H9 (cell line): Measurements from ENCODE around the gene MRPS35. TPM values are rescaled to one million over a fixed set of nuclear protein-coding genes. Genes with fewer than 3 reads are reported as not detected.

Source experiments
- DNase-seq: peaks from one replicate; pipeline ENCODE4 v3.0.0-alpha.2; 2017
- H2AFZ ChIP-seq: one replicate; pipeline ENCODE4 v1.6.1; 2013; ENCODE audit warnings: mild to moderate bottlenecking, low read length, control low read depth, moderate library complexity
- H2AK5ac ChIP-seq: 2 replicates; pipeline ENCODE4 v1.6.1; 2013; ENCODE audit warnings: low read length, control low read depth, mixed read lengths; ENCODE audit not compliant: insufficient read length
- H2BK120ac ChIP-seq: one replicate; pipeline ENCODE4 v1.6.1; 2013; ENCODE audit warnings: low read depth, mild to moderate bottlenecking, low read length, control low read depth, inconsistent platforms; ENCODE audit not compliant: poor library complexity, severe bottlenecking
- H2BK12ac ChIP-seq: 2 replicates; pipeline ENCODE4 v1.6.1; 2013; ENCODE audit warnings: low read length, control low read depth, mixed read lengths, low read depth; ENCODE audit not compliant: insufficient read length
- H2BK15ac ChIP-seq: 2 replicates; pipeline ENCODE4 v1.6.1; 2013; ENCODE audit warnings: low read depth, low read length, control low read depth
- H2BK20ac ChIP-seq: one replicate; pipeline ENCODE4 v1.6.1; 2013; ENCODE audit warnings: low read depth, mild to moderate bottlenecking, low read length, control low read depth, inconsistent platforms; ENCODE audit not compliant: poor library complexity, severe bottlenecking
- H2BK5ac ChIP-seq: 2 replicates; pipeline ENCODE4 v1.6.1; 2013; ENCODE audit warnings: low read length, control low read depth, mixed read lengths; ENCODE audit not compliant: insufficient read length
- H3K14ac ChIP-seq: 2 replicates; pipeline ENCODE4 v1.6.1; 2013; ENCODE audit warnings: low read length, control low read depth; ENCODE audit not compliant: insufficient read depth
- H3K18ac ChIP-seq: 2 replicates; pipeline ENCODE4 v1.6.1; 2013; ENCODE audit warnings: low read depth, mild to moderate bottlenecking, mixed read lengths, low read length, control low read depth; ENCODE audit not compliant: insufficient read length
- H3K23ac ChIP-seq: 2 replicates; pipeline ENCODE4 v1.6.1; 2013; ENCODE audit warnings: low read length, control low read depth, mixed read lengths, low read depth; ENCODE audit not compliant: insufficient read length
- H3K23me2 ChIP-seq: 2 replicates; pipeline ENCODE4 v1.6.1; 2013; ENCODE audit warnings: low read depth, mild to moderate bottlenecking, mixed read lengths, low read length, control low read depth; ENCODE audit not compliant: insufficient read length, poor library complexity, severe bottlenecking
- H3K27ac ChIP-seq: 2 replicates; pipeline ENCODE4 v1.5.1; 2013; ENCODE audit warnings: low read length, control low read depth, mixed read lengths, low read depth; ENCODE audit not compliant: insufficient read length
- H3K27me3 ChIP-seq: 2 replicates; pipeline ENCODE4 v1.6.1; 2013; ENCODE audit warnings: low read length, control low read depth, inconsistent platforms; ENCODE audit not compliant: insufficient read depth
- H3K4ac ChIP-seq: 2 replicates; pipeline ENCODE4 v1.6.1; 2013; ENCODE audit warnings: low read depth, mild to moderate bottlenecking, control low read depth, inconsistent platforms, low read length, moderate library complexity
- H3K4me1 ChIP-seq: 2 replicates; pipeline ENCODE4 v1.6.1; 2013; ENCODE audit warnings: low read length, control low read depth, inconsistent platforms; ENCODE audit not compliant: insufficient read depth
- H3K4me2 ChIP-seq: 2 replicates; pipeline ENCODE4 v1.6.1; 2013; ENCODE audit warnings: low read length, control low read depth, mixed read lengths; ENCODE audit not compliant: insufficient read length, insufficient read depth
- H3K56ac ChIP-seq: 2 replicates; pipeline ENCODE4 v1.6.1; 2013; ENCODE audit warnings: low read depth, mild to moderate bottlenecking, mixed read lengths, low read length, control low read depth; ENCODE audit not compliant: insufficient read length
- H3K79me1 ChIP-seq: 2 replicates; pipeline ENCODE4 v1.6.1; 2013; ENCODE audit warnings: low read depth, mild to moderate bottlenecking, moderate library complexity, low read length, control low read depth, inconsistent platforms; ENCODE audit not compliant: insufficient read depth, poor library complexity, severe bottlenecking
- H3K79me2 ChIP-seq: 2 replicates; pipeline ENCODE4 v1.6.1; 2013; ENCODE audit warnings: low read length, control low read depth, inconsistent platforms; ENCODE audit not compliant: insufficient read depth
- H3K9ac ChIP-seq: 2 replicates; pipeline ENCODE4 v1.6.1; 2013; ENCODE audit warnings: low read length, control low read depth, mixed read lengths; ENCODE audit not compliant: insufficient read length; ENCODE audit errors: extremely low read depth
- H3K9me3 ChIP-seq: one replicate; pipeline ENCODE4 v1.6.1; 2013; ENCODE audit warnings: low read depth, low read length, inconsistent platforms; ENCODE audit not compliant: control insufficient read depth
- H3T11ph ChIP-seq: one replicate; pipeline ENCODE4 v1.6.1; 2013; ENCODE audit warnings: mild to moderate bottlenecking, low read length, control low read depth, inconsistent platforms
- H4K20me1 ChIP-seq: one replicate; pipeline ENCODE4 v1.6.1; 2013; ENCODE audit not compliant: control insufficient read depth, insufficient read length, insufficient read depth
- H4K5ac ChIP-seq: 2 replicates; pipeline ENCODE4 v1.6.1; 2013; ENCODE audit warnings: low read depth, mild to moderate bottlenecking, mixed read lengths, low read length, control low read depth; ENCODE audit not compliant: insufficient read length
- H4K8ac ChIP-seq: replicated peaks from 2 replicates; pipeline ENCODE4 v1.6.1; 2013; ENCODE audit warnings: low read length, control low read depth, mixed read lengths, low read depth; ENCODE audit not compliant: insufficient read length
- H4K91ac ChIP-seq: 2 replicates; pipeline ENCODE4 v1.6.1; 2013; ENCODE audit warnings: low read depth, mild to moderate bottlenecking, moderate library complexity, mixed read lengths, low read length, control low read depth; ENCODE audit not compliant: insufficient read length
- H3K27ac Mint-ChIP-seq, 3 experiments: 2 replicates in 2 of 3; 3 replicates in 1 of 3; pipeline ENCODE4 v1.8.0; 2020 to 2021; ENCODE audit warnings: mixed read lengths in 3 of 3, mild to moderate bottlenecking in 1 of 3, moderate library complexity in 1 of 3
- H3K27me3 Mint-ChIP-seq: 2 replicates; pipeline ENCODE4 v1.8.0; 2021; ENCODE audit warnings: low read depth, mild to moderate bottlenecking, moderate library complexity, mixed read lengths
- H3K36me3 Mint-ChIP-seq, 3 experiments: 2 replicates in 2 of 3; 3 replicates in 1 of 3; pipeline ENCODE4 v1.8.0; 2020 to 2021; ENCODE audit warnings: low read depth in 3 of 3, mixed read lengths in 3 of 3; ENCODE audit not compliant: insufficient read depth in 1 of 3
- H3K4me1 Mint-ChIP-seq, 2 experiments: 2 replicates each; pipeline ENCODE4 v1.8.0; 2020; ENCODE audit warnings: mixed read lengths in 2 of 2
- H3K4me3 Mint-ChIP-seq, 2 experiments: 2 replicates in 1 of 2; 3 replicates in 1 of 2; pipeline ENCODE4 v1.8.0; 2020 to 2021; ENCODE audit warnings: mild to moderate bottlenecking in 2 of 2, mixed read lengths in 2 of 2, moderate library complexity in 1 of 2
- H3K9me3 Mint-ChIP-seq, 2 experiments: 2 replicates in 1 of 2; 3 replicates in 1 of 2; pipeline ENCODE4 v1.8.0; 2020; ENCODE audit warnings: mild to moderate bottlenecking in 2 of 2, mixed read lengths in 2 of 2, moderate library complexity in 1 of 2
- WGBS: extraction: QIAGEN DNeasy Blood & Tissue Kit; methylation state at CpG from one replicate; pipeline ENCODE4 v1.1.7; 2013; ENCODE audit warnings: missing lambda C conversion rate, low lambda C conversion rate, mixed read lengths; ENCODE audit not compliant: insufficient read length; ENCODE audit errors: extremely low coverage; 5-methylcytosine and 5-hydroxymethylcytosine counted together
- total RNA-seq: library from RNA; stranded (reverse); gene quantifications from 2 replicates; pipeline ENCODE4 v1.2.1, GENCODE V29; 2021
- TF ChIP-seq, protein P1 (sequence below): fragments of 200-600 bp; sonication (generic); conservative IDR thresholded peaks from 3 replicates; pipeline ENCODE4 v1.8.0; 2021; ENCODE audit warnings: antibody characterized with exemption, mild to moderate bottlenecking

Gene MRPS35
- total RNA-seq, 1 experiment from 2014 or later, result 45.4 TPM

DNA sequence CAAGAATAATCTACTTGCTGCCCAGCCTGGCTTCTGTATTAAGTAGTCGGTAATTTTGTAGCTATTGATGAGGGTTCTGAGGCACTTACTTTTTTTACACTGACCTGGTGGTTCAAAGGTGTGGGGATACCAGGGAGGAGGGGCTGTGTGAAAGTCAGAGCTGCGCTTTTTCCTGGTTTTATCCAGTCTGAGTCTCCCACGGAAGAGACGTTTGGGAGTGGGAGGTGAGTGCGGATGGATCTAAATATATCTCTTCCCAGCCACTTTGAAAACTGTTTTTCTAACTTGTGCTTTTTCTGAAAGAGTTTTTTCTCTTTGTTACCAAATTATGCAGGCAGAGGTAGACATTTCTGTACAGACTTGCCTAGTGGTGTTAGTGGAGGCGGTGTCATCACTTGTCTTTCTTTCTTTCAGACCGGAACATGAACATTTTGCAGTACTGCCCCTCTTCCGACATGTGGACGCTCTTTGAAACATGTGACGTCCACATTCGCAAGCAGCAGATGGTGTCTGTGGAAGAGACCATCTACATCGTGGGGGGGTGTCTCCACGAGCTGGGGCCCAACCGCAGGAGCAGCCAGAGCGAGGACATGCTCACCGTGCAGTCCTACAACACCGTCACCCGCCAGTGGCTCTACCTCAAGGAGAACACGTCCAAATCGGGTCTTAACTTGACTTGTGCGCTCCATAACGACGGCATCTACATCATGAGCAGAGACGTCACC lies 86.8 kb downstream of the MRPS35 start:
- no CpG with 5 or more reads among the region's 24 CpGs for WGBS
- no peak overlapping the region for H3T11ph ChIP-seq
- TF ChIP-seq, protein P1, sequence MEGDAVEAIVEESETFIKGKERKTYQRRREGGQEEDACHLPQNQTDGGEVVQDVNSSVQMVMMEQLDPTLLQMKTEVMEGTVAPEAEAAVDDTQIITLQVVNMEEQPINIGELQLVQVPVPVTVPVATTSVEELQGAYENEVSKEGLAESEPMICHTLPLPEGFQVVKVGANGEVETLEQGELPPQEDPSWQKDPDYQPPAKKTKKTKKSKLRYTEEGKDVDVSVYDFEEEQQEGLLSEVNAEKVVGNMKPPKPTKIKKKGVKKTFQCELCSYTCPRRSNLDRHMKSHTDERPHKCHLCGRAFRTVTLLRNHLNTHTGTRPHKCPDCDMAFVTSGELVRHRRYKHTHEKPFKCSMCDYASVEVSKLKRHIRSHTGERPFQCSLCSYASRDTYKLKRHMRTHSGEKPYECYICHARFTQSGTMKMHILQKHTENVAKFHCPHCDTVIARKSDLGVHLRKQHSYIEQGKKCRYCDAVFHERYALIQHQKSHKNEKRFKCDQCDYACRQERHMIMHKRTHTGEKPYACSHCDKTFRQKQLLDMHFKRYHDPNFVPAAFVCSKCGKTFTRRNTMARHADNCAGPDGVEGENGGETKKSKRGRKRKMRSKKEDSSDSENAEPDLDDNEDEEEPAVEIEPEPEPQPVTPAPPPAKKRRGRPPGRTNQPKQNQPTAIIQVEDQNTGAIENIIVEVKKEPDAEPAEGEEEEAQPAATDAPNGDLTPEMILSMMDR, result no peak

More for the DNA sequence above, 86.8 kb downstream of the MRPS35 start:
- Histone ChIP-seq H3K23me2 (no peaks in the 10 kb centered on the region), H3K56ac (no peak overlapping the region), H3K9me3 (no peaks in the 10 kb centered on the region), H4K91ac (no peak overlapping the region), H4K20me1 (no peaks in the 10 kb centered on the region), H2BK15ac (no peak overlapping the region), H2BK12ac (no peak overlapping the region), H3K4me1 (no peaks in the 10 kb centered on the region), H2AFZ (no peak overlapping the region), H3K27me3 (no peaks in the 10 kb centered on the region), H2BK20ac (no peak overlapping the region), H2AK5ac (no peak overlapping the region), H4K5ac (no peak overlapping the region), H3K9ac (no peak overlapping the region), H3K79me2 (no peaks in the 10 kb centered on the region), H3K23ac (no peak overlapping the region), H3K14ac (no peak overlapping the region), H3K4me2 (no peak overlapping the region), H3K18ac (no peak overlapping the region), H3K4ac (no peak overlapping the region), H2BK120ac (no peak overlapping the region), H3K27ac (no peak overlapping the region), H2BK5ac (no peak overlapping the region), H4K8ac (no peak overlapping the region), H3K79me1 (no peaks in the 10 kb centered on the region)
- Mint-ChIP-seq H3K9me3 (no peaks in the 10 kb centered on the region), H3K4me3 (no peak overlapping the region), H3K4me1 (no peaks in the 10 kb centered on the region), H3K36me3 (peaks cover 16 to 62% (median 52%) of the 10 kb centered on the region in 3 experiments; a peak in 6 of 7 replicates), H3K27me3 (no peaks in the 10 kb centered on the region), H3K27ac (peak overlapping the region in 1 of 3 experiments; percentile 44; a peak in 1 of 7 replicates)
- DNase-seq, result no peak
